Activated CD8-positive, alpha-beta memory T cell treated with anti-CD3 and anti-CD28 coated beads for 1 hour (primary cell): ENCODE measurements around the gene CYP3A4.
"Not testable (repeated sequence)": the region's sequence is repeated elsewhere in the genome, so short reads cannot be mapped to it uniquely, and the experiment has no call there.

Source experiments
- DNase-seq, 2 donors: peaks; one replicate each; pipeline ENCODE4 v3.0.0-alpha.2; 2020; ENCODE audit warnings: low read depth in 1 of 2; ENCODE audit errors: extremely low read depth in 1 of 2

The CYP3A4 gene

GRCh38 chr7:99784007-99784406, at the start of gene CYP3A4:
Gene CYP3A4, minus strand, starts transcription at chr7:99784184. Its CDS starts 103 bp downstream, at chr7:99784081.
- DNase-seq: no peak

- DNase-seq: no peak
Observed at GRCh38 chr7:99833289-99833877, 49.4 kb upstream of the CYP3A4 start.

- no peak for DNase-seq
Observed at GRCh38 chr7:99831595-99831994, 47.6 kb upstream of the CYP3A4 start.

- no peak for DNase-seq
Observed at GRCh38 chr7:99829524-99830160, 45.7 kb upstream of the CYP3A4 start.

- DNase-seq: no peak
Observed at GRCh38 chr7:99828811-99829210, 44.8 kb upstream of the CYP3A4 start.

DNA sequence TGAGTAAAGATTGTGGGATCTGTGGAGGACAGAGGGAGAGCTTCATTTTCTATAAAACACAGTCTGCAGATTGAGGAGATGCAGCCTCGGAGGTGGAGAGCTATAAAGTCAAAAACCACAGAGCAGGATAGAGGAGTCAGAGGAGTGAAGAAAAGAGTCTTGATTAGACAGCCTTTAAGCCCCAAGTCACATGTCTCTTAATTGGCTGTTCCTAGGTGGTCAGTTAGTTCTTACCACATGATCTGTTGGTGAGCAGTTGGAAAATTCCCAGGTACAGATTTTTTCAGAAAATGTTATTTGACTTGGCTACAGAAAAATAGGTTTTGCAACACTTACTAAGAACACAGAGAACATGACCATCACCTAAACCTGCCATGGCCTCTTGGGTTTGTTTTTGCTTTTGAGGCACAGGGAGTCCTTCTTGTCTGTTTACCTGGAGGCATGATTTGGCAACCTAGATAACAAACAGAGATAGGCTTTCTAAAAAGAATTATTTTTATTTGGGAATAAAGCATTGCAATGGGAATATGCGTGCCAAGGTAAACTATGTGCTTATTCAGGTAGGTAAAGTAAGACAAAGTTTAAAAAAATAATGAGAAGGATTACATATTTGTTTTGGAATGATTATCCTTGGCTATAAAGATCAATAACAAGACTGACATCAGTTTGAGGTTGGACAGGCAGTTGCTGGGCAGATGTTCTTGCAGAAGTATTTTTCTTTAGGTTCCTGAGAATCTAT, 43.2 kb upstream of the CYP3A4 start:
- DNase-seq: no peak

GRCh38 chr7:99825873-99826272, 41.9 kb upstream of the CYP3A4 start:
- no peak for DNase-seq

DNA sequence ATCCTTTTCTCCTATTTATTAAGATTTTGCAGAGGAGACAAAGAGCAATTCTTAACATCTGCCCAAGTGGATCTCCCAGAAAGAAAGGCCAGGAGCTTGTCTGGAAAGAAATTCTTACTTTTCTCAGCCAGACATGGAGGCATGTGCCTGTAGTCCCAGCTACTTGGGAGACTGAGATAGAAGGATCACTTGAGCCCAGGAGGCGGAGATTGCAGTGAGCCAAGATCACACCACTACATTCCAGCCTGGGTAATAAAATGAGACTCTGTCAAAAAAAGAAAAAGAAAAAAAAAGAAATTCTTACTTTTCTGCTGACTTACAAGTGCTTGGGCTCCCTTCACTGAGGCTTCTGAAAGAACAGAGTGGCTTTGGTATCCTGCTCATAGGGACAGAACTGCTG, 41.5 kb upstream of the CYP3A4 start:
- DNase-seq: no peak

GRCh38 chr7:99824091-99824490, 40.1 kb upstream of the CYP3A4 start:
- no peak for DNase-seq

GRCh38 chr7:99822731-99823718, 39.0 kb upstream of the CYP3A4 start:
- DNase-seq: no peak

GRCh38 chr7:99820408-99821027, 36.5 kb upstream of the CYP3A4 start:
- DNase-seq: no peak

DNA sequence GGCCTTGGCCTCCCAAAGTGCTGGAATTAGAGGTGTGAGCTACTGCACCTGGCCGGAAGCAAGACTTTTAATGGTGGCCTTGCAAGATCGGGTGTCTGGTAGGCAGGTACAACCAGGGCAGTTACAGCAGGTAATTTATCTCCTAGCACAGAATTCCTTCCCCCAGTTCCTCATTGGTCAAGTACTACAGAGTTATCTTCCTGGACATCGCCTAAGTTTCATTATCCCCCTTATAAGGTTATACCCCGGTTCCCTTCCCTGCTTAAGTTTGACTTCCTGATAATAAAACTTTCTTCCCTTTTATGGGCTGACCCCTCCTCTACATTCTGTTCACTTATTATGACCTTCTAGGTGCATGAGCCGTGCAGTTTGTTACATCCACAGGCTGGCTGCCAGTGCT, 24.8 kb upstream of the CYP3A4 start:
- DNase-seq: no peak

DNA sequence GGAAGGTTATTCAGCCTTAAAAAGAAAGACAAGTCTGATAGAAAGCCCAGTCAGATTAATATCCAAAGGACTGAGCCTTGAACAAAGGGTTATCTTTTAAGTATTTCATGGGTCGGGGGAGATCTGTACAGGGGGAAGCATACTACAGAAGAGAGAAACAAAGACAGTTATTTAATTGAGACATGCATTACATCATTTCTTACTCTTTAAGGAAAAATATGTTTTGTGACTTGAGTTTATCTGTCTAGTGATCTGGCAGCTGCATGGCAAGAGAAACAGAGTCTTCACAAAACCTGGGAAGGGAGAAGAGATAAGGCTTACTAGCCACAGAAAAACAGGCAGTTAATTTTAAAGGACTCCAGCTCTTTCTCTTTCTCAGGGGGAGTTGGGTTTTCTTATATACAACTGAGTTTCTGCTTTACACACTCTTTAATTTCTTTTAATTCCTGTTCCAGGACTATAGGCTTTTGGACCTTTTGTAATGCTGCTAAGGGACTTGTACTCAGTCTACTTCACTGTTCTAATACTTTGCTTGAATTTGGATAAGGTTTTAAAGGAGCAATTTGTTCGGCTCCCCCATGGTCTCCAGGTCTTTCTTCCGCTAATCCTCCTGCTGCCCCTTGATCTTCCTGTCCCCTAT, 23.0 kb upstream of the CYP3A4 start:
- no peak for DNase-seq

GRCh38 chr7:99805641-99806040, 21.7 kb upstream of the CYP3A4 start:
- DNase-seq: no peak

DNA sequence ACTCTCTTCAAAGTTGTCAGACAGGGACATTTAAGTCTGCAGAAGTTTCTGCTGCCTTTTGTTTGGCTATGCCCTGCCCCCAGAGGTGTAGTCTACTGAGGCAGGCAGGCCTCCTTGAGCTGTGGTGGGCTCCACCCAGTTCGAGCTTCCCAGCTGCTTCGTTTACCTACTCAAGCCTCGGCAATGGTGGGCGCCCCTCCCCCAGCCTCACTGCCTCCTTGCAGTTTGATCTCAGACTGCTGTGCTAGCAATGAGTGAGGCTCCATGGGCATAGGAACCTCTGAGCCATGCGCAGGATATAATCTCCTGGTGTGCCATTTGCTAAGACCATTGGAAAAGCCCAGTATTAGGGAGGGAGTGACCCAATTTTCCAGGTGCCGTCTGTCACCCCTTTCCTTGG, 19.1 kb upstream of the CYP3A4 start:
- DNase-seq: not testable (repeated sequence)

DNA sequence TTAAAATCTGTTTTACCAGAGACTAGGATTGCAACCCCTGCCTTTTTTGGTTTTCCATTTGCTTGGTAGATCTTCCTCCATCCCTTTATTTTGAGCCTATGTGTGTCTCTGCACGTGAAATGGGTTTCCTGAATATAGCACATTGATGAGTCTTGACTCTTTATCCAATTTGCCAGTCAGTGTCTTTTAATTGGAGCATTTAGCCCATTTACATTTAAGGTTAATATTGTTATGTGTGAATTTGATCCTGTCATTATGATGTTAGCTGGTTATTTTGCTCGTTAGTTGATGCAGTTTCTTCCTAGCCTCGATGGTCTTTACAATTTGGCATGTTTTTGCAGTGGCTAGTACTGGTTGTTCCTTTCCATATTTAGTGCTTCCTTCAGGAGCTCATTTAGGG, 17.4 kb upstream of the CYP3A4 start:
- DNase-seq: not testable (repeated sequence)

DNA sequence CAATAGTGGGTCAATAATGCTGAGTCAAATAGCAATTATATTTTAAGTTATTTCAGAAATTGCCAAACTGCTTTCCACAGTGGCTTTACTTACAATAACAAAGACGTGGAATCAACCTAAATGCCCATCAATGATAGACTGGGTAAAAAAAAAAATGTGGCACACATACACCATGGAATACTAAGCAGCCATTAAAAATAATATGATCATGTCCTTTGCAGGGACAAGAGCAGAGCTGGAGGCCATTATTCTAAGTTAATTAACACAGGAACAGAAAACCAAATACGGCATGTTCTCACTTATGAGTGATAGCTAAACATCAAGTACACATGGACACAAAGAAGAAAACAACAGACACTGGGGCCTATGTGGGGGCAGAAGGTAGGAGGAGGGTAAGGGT, 15.0 kb upstream of the CYP3A4 start:
- no peak for DNase-seq

DNA sequence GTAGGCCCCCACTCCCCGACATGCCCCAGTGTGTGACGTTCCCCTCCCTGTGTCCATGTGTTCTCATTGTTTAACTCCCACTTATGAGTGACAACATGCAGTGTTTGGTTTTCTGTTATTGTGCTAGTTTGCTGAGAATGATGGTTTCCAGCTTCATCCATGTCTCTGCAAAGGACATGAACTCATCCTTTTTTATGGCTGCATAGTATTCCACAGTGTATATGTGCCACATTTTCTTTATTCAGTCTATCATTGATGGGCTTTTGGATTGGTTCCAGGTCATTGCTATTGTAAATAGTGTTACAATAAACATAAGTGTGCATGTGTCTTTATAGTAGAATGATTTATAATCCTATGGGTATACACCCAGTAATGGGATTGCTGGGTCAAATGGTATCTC, 11.9 kb upstream of the CYP3A4 start:
- not testable (repeated sequence) for DNase-seq

- no peak for DNase-seq
Observed at GRCh38 chr7:99794585-99795502, 10.9 kb upstream of the CYP3A4 start.
